ENCODE data around the gene PLAGL2.

- TF ChIP-seq, protein P1, sequence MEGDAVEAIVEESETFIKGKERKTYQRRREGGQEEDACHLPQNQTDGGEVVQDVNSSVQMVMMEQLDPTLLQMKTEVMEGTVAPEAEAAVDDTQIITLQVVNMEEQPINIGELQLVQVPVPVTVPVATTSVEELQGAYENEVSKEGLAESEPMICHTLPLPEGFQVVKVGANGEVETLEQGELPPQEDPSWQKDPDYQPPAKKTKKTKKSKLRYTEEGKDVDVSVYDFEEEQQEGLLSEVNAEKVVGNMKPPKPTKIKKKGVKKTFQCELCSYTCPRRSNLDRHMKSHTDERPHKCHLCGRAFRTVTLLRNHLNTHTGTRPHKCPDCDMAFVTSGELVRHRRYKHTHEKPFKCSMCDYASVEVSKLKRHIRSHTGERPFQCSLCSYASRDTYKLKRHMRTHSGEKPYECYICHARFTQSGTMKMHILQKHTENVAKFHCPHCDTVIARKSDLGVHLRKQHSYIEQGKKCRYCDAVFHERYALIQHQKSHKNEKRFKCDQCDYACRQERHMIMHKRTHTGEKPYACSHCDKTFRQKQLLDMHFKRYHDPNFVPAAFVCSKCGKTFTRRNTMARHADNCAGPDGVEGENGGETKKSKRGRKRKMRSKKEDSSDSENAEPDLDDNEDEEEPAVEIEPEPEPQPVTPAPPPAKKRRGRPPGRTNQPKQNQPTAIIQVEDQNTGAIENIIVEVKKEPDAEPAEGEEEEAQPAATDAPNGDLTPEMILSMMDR (IDR thresholded peaks at IDR 0.05), result no peak
- TF ChIP-seq POLR2A (IDR thresholded peaks at IDR 0.05), result no peak
These were observed 23.5 kb downstream of the PLAGL2 start for GRCh38 chr20:32183947-32184635.
